ENCODE results near the gene ZNF280D. TPM values are rescaled to one million over a fixed set of nuclear protein-coding genes. Genes with fewer than 3 reads are reported as not detected.

ZNF280D gene
- total RNA-seq, 4 donors from 2014 or later = 70.9 to 116 (median 96.9) TPM

GRCh38 chr15:56732135-56732885 is 999 bp downstream of the ZNF280D start:
- Histone ChIP-seq H3K4me1 (peaks cover 0 to 3% of the 10 kb centered on the region in 2 donors), H3K9me3 (no peaks in the 10 kb centered on the region), H3K27me3 (no peaks in the 10 kb centered on the region), H3K36me3 (no peaks in the 10 kb centered on the region), H3K27ac (peak overlapping the region; percentile 99 to 100), H3K4me3 (peak overlapping the region; percentile 47 to 84)
- no peak for DNase-seq
- intact Hi-C loops (cut with DNase I; ENCODE audit: low total_unique reads) = no loop called here
- TF ChIP-seq CTCF (IDR thresholded peaks at IDR 0.05) = no peak
- no peak for TF ChIP-seq POLR2A (IDR thresholded peaks at IDR 0.05)

GRCh38 chr15:56731548-56731947 is 1.8 kb downstream of the ZNF280D start:
- Histone ChIP-seq H3K4me1 (peaks cover 0 to 3% of the 10 kb centered on the region in 2 donors), H3K4me3 (peak overlapping the region in 1 of 2 donors; percentile 84), H3K27ac (peak overlapping the region; percentile 99 to 100), H3K27me3 (no peaks in the 10 kb centered on the region), H3K9me3 (no peaks in the 10 kb centered on the region), H3K36me3 (no peaks in the 10 kb centered on the region)
- TF ChIP-seq POLR2A (IDR thresholded peaks at IDR 0.05) (no peak), CTCF (IDR thresholded peaks at IDR 0.05) (no peak)
- no peak for DNase-seq
- intact Hi-C loops (cut with DNase I; ENCODE audit: low total_unique reads) = no loop called here

- Histone ChIP-seq H3K36me3 (no peaks in the 10 kb centered on the region), H3K4me3 (no peak overlapping the region), H3K9me3 (no peaks in the 10 kb centered on the region), H3K4me1 (peaks cover 0 to 3% of the 10 kb centered on the region in 2 donors), H3K27me3 (no peaks in the 10 kb centered on the region), H3K27ac (peak overlapping the region in 1 of 2 donors; percentile 99)
- no peak for DNase-seq
- intact Hi-C loops (cut with DNase I; ENCODE audit: low total_unique reads) = no loop called here
- TF ChIP-seq POLR2A (IDR thresholded peaks at IDR 0.05) = no peak
- TF ChIP-seq CTCF (IDR thresholded peaks at IDR 0.05) = no peak
Observed at GRCh38 chr15:56729561-56729960, 3.7 kb downstream of the ZNF280D start.

GRCh38 chr15:56725386-56725785 is 7.9 kb downstream of the ZNF280D start:
- Histone ChIP-seq H3K4me3 (no peak overlapping the region), H3K9me3 (no peaks in the 10 kb centered on the region), H3K4me1 (no peaks in the 10 kb centered on the region), H3K36me3 (no peaks in the 10 kb centered on the region), H3K27ac (no peak overlapping the region), H3K27me3 (no peaks in the 10 kb centered on the region)
- intact Hi-C loops (cut with DNase I; ENCODE audit: low total_unique reads) = no loop called here
- DNase-seq = no peak
- TF ChIP-seq POLR2A (IDR thresholded peaks at IDR 0.05) = no peak
- no peak for TF ChIP-seq CTCF (IDR thresholded peaks at IDR 0.05)

- Histone ChIP-seq H3K4me3 (no peak overlapping the region), H3K27ac (no peak overlapping the region), H3K4me1 (no peaks in the 10 kb centered on the region), H3K36me3 (no peaks in the 10 kb centered on the region), H3K27me3 (no peaks in the 10 kb centered on the region), H3K9me3 (no peaks in the 10 kb centered on the region)
- intact Hi-C loops (cut with DNase I; ENCODE audit: low total_unique reads) = no loop called here
- no peak for DNase-seq
- TF ChIP-seq CTCF (IDR thresholded peaks at IDR 0.05) (no peak), POLR2A (IDR thresholded peaks at IDR 0.05) (no peak)
Observed at GRCh38 chr15:56724232-56724631, 9.1 kb downstream of the ZNF280D start.
